GM12865 (cell line): Measurements from ENCODE around the gene PLCB1.

Experiments used
- DNase-seq: peaks from one replicate; pipeline ENCODE4 v3.0.0; 2010; ENCODE audit warnings: low read depth
- H3K4me3 ChIP-seq: 2 replicates; pipeline ENCODE4 v1.5.1; 2011; ENCODE audit warnings: mild to moderate bottlenecking, low read depth, low read length, control low read depth
- TF ChIP-seq, protein P1 (sequence below): IDR thresholded peaks from 2 replicates; pipeline ENCODE4 v1.5.1; 2011; ENCODE audit warnings: low read length, control low read depth, low read depth, inconsistent platforms; ENCODE audit not compliant: insufficient read depth; ENCODE audit errors: missing control alignments

Gene PLCB1

DNA sequence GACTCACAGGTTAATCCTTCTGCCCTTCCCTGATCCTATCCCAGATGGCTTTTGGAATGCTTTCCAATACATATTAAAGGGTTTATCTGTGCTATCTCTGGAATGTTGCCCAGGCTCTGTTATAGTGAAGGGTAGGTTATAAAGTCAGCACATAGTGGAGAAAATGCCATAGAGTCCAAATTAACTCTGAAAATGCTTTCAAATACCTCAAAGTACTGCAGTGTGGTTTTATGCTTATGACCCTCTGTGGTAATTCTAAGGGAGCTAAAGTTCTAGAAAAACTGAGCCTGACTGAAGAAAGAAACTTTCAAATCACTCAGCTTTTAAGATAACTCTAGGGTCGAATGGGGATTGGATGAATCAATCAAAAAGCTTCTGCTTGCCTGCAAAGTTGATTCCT lies 159.8 kb downstream of the PLCB1 start:
- TF ChIP-seq, protein P1, sequence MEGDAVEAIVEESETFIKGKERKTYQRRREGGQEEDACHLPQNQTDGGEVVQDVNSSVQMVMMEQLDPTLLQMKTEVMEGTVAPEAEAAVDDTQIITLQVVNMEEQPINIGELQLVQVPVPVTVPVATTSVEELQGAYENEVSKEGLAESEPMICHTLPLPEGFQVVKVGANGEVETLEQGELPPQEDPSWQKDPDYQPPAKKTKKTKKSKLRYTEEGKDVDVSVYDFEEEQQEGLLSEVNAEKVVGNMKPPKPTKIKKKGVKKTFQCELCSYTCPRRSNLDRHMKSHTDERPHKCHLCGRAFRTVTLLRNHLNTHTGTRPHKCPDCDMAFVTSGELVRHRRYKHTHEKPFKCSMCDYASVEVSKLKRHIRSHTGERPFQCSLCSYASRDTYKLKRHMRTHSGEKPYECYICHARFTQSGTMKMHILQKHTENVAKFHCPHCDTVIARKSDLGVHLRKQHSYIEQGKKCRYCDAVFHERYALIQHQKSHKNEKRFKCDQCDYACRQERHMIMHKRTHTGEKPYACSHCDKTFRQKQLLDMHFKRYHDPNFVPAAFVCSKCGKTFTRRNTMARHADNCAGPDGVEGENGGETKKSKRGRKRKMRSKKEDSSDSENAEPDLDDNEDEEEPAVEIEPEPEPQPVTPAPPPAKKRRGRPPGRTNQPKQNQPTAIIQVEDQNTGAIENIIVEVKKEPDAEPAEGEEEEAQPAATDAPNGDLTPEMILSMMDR: no peak
- no peak overlapping the region for H3K4me3 ChIP-seq
- DNase-seq: no peak

DNA sequence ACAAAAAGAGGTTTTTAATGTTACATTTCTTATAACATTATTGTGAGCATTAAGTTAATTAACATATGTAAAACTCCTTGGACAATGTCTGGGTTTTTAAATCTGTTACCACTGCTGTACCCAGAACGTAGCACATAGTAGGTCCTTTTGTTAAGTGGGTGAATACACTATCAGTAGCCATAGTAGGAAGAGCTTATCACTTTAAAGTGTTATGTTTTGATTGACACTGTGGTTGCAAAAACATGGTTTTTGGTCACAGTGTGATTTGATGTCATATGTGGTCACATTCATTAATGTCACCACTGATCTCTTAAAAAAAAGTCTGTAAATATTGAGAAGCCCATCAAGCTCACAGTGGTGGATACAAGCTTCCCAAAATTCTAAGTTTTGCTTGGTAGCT lies 160.7 kb downstream of the PLCB1 start:
- DNase-seq: no peak
- no peak overlapping the region for H3K4me3 ChIP-seq
- TF ChIP-seq, protein P1: no peak

DNA sequence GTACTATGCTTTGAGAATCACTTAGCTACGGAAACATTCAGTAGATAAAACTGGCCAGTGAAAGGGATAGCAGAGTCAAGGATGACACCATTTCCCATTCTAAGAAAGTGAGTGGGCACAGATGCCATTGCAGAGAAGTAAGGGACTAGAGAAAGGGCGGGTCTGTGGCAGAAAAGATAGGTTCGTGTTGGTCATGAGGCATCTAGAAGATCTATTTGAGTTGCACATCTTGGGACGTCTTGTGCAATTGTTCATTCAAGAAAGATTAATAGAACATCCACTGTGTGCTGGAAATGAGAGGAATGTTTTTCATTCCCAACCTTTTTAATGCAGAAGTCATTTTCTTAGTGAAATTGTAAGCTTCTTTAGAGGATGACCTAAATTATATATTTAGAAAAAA lies 161.7 kb downstream of the PLCB1 start:
- H3K4me3 ChIP-seq: no peak overlapping the region
- DNase-seq: no peak
- TF ChIP-seq, protein P1: no peak

DNA sequence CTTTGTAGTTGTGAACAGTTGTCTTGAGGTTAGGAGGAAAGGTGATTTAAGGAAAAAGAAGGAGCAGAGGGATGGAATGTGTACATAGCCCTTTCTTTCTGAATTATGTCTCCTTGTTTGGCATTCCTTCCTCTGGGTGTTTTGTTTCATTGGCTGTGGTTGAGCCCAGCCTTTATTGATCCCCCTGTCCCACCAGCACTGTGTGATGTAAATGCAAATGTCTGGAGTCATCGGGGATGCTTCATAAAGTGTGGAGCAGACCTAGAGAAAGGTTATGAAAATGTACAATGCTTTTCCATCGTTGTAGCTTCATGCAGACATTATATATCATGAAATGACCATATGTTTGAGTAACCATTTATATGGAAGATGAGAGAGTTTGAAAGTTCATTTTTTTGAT lies 164.5 kb downstream of the PLCB1 start:
- TF ChIP-seq, protein P1: no peak
- DNase-seq: no peak
- H3K4me3 ChIP-seq: no peak overlapping the region

DNA sequence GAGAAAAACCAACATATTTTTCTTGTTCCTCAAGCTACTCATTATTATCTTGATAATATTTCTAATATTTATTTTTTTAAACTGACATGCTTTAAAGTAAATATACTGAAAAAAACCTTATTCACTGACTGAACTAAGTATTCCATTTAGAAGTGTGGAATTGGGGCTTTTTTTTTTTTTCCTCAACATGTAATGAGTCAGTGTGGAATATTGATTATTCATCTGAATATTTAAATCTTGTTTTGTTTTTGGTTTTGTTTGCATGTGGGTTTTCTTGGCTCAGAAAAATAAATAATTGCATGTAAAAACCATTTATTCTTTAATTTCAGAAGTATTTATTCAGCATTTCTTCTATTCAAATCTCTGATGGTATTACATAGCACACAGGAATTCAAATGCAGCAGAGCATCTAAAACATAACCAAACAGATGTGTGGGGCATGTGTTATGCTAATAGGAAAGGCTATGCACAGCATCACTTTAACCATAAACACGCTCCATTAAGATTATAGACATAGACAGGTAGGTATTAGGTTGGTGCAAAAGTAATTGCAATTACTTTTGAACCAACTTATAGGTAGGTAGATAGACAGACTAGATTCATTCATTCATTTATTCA lies 166.5 kb downstream of the PLCB1 start:
- TF ChIP-seq, protein P1: no peak
- no peak overlapping the region for H3K4me3 ChIP-seq
- no peak for DNase-seq

DNA sequence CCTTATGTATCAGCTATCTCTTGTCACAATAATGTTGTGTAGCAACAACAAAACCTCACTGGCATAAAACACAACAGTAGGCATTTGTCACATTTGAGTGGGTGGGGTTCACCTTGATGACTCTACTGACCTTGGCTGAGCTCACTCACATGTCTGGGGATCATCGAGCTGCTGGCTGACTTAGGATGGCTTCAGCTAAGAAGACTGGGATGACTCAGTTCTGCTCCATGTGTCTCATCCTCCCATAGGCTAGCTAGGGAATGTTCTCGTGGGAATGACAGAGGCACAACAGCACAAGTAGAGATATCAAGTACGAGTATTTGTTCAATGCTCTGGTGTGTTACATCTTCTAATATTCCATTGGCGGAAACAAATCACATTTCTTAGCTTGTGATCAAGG lies 167.9 kb downstream of the PLCB1 start:
- TF ChIP-seq, protein P1: no peak
- no peak for DNase-seq

DNA sequence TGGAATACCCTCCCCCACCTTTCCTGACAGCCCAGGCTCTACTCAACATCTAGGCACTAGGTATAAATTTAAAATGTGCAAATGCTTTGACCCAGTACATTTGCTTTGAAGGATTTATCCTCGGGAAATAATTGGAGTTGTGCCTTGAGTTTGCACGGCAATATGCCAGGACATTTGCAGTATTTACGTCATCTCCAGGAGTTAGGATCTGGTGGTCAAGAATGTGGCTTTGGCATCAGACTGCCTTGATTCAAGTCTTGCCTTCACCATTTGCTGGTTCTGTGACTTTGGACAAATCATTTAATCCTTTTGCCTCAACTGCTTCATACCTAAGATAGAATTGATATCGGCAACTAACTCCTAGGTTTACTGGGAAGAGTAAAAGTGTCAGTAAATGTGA lies 169.6 kb downstream of the PLCB1 start:
- TF ChIP-seq, protein P1: no peak
- DNase-seq: no peak

More for the DNA sequence above, 167.9 kb downstream of the PLCB1 start:
- no peak overlapping the region for H3K4me3 ChIP-seq

More for the DNA sequence above, 169.6 kb downstream of the PLCB1 start:
- H3K4me3 ChIP-seq: no peak overlapping the region
